AG04450 (cell line): ENCODE results near the gene CCDC40. TPM values are rescaled to one million over a fixed set of nuclear protein-coding genes. Genes with fewer than 3 reads are reported as not detected.
"Not testable (repeated sequence)": the region's sequence is repeated elsewhere in the genome, so short reads cannot be mapped to it uniquely, and the experiment has no call there.

Source experiments
- CTCF ChIA-PET: fragments of 300-600, 350-600 bp; formaldehyde crosslinking; extraction: SDS; loops from one replicate; lab custom pipeline; 2022; ENCODE audit warnings: antibody characterized with exemption, inconsistent platforms; lab: Charles Lee
- POLR2A ChIA-PET: fragments of 350-600 bp; formaldehyde crosslinking; extraction: SDS; loops from one replicate; lab custom pipeline; 2021; ENCODE audit warnings: antibody characterized with exemption, inconsistent platforms; lab: Yijun Ruan, JAX
- DNase-seq: peaks from one replicate; pipeline ENCODE4 v3.0.0-alpha.2; 2011; ENCODE audit warnings: low read depth, low spot score
- H3K27ac ChIP-seq: one replicate; pipeline ENCODE4 v1.5.1; 2012; ENCODE audit warnings: low read depth, low read length, control low read depth
- H3K27me3 ChIP-seq: one replicate; pipeline ENCODE4 v1.6.0; 2012; ENCODE audit warnings: low read length; ENCODE audit not compliant: control insufficient read depth, insufficient read depth
- H3K4me3 ChIP-seq: 2 replicates; pipeline ENCODE4 v1.5.1; 2011; ENCODE audit warnings: mild to moderate bottlenecking, low read depth, low read length, control low read depth
- H3K9me3 ChIP-seq: 2 replicates; pipeline ENCODE4 v1.5.1; 2012; ENCODE audit warnings: low read length; ENCODE audit not compliant: control insufficient read depth, insufficient read depth
- polyA plus RNA-seq: library from polyadenylated mRNA; depleted of rRNA; stranded (reverse); fragments of >200 nt; gene quantifications from 2 replicates; pipeline ENCODE4 v1.2.3, GENCODE V29; 2011
- TF ChIP-seq, protein P1 (sequence below): IDR thresholded peaks from 2 replicates; pipeline ENCODE4 v1.5.1; 2011; ENCODE audit warnings: low read depth, low read length, control low read depth, inconsistent platforms

Gene CCDC40
- polyA plus RNA-seq, 1 experiment, result 2.4 TPM

DNA sequence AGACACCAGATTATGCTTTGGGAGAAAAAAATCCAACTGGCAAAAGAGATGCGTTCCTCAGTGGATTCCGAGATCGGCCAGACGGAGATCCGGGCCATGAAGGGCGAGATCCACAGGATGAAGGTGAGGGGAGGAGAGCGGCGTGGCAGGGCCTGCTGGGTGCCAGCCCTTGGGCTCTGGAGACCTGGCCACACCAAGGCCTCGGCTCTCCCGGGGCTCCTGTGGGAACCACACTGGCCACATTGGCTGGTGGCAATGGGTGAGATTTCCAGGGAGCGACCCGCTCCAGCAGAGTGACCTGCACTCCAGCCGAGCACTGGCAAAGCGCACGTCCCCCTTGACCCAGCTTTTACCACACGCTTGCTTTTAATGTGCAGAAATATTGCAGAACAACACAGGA lies 53.3 kb downstream of the CCDC40 start:
- Histone ChIP-seq H3K9me3 (peaks cover 5% of the 10 kb centered on the region; the same call in 1 of the 2 replicates), H3K4me3 (no peak overlapping the region), H3K27me3 (peaks cover 19% of the 10 kb centered on the region), H3K27ac (no peak overlapping the region)
- DNase-seq, result no peak
- ChIA-PET POLR2A (no interaction called here), CTCF (interaction anchor here (0.5 to 3.2 kb wide), 2 partner anchors 12 to 82 kb away, joined by 3 to 26 read pairs; partner anchors contain the start of gene GAA)
- TF ChIP-seq, protein P1, sequence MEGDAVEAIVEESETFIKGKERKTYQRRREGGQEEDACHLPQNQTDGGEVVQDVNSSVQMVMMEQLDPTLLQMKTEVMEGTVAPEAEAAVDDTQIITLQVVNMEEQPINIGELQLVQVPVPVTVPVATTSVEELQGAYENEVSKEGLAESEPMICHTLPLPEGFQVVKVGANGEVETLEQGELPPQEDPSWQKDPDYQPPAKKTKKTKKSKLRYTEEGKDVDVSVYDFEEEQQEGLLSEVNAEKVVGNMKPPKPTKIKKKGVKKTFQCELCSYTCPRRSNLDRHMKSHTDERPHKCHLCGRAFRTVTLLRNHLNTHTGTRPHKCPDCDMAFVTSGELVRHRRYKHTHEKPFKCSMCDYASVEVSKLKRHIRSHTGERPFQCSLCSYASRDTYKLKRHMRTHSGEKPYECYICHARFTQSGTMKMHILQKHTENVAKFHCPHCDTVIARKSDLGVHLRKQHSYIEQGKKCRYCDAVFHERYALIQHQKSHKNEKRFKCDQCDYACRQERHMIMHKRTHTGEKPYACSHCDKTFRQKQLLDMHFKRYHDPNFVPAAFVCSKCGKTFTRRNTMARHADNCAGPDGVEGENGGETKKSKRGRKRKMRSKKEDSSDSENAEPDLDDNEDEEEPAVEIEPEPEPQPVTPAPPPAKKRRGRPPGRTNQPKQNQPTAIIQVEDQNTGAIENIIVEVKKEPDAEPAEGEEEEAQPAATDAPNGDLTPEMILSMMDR, result no peak

DNA sequence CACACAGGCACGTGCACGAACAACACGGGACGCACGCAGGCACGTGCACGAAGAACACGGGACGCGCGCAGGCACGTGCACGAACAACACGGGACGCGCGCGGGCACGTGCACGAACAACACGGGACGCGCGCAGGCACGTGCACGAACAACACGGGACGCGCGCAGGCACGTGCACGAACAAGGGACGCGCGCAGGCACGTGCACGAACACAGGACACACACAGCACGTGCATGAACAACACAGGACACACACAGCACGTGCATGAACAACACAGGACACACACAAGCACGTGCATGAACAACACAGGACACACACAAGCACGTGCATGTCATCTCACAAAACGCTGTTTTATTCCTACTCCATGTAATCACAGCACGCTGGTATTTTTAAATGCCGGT lies 53.7 kb downstream of the CCDC40 start:
- H3K9me3 ChIP-seq, H3K27ac ChIP-seq, POLR2A ChIA-PET, CTCF ChIA-PET, DNase-seq, H3K4me3 ChIP-seq: not testable (repeated sequence)
- peaks cover 19% of the 10 kb centered on the region for H3K27me3 ChIP-seq

DNA sequence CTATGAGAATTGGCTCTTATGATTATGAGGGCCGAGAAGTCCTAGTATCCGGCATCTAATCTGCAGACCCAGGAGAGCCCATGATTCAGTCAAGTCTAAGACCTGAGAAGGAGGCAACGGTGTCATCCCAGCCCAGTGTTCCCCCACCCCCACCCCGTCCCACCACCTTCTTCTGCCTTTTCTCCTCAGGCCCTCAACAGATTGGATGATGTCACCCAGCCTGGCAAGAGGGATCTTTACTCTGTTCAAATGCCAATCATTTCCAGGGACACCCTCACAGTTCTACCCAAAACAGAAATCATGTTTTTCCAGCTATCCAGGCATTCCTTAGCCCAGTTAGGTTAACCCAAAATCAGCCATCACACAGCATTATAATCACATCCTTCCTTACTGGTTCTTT lies 54.9 kb downstream of the CCDC40 start:
- POLR2A ChIA-PET, result interaction anchor here (0.6 kb wide), 1 partner anchor 145 kb away, joined by 3 read pairs; no protein-coding TSS in a partner anchor
- DNase-seq, result no peak
- Histone ChIP-seq H3K9me3 (peaks cover 5% of the 10 kb centered on the region; the same call in 1 of the 2 replicates), H3K27ac (no peak overlapping the region), H3K4me3 (no peak overlapping the region), H3K27me3 (peaks cover 19% of the 10 kb centered on the region)
- TF ChIP-seq, protein P1, result no peak
- CTCF ChIA-PET, result interaction anchor here (1.7 to 3.1 kb wide), 2 partner anchors 9 to 10 kb away, joined by 7 to 19 read pairs; partner anchors contain the start of gene GAA

DNA sequence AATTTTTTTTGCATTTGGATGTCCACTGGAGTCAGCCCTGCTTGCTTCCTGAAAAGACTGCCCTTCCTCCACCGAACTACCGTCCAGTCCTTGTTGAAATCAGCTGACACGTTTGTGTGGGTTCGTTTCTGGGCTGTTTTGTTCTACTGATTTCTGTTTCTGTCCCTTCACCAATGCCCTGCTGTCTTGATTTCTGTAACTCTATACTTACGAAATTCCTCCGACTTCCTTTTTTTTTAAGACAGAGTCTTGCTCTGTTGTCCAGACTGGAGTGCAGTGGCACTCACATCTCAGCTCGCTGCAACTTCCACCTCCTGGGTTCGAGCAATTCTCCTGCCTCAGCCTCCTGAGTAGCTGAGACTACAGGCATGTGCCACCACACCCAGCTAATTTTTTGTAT lies 56.5 kb downstream of the CCDC40 start:
- no peak overlapping the region for H3K4me3 ChIP-seq
- no peak overlapping the region for H3K27ac ChIP-seq
- TF ChIP-seq, protein P1, result no peak
- ChIA-PET POLR2A (interaction anchor here (0.8 kb wide), 1 partner anchor 9 kb away, joined by 3 read pairs; the partner anchor contains the start of gene GAA), CTCF (interaction anchor here (1.7 to 3.1 kb wide), 2 partner anchors 9 to 10 kb away, joined by 7 to 19 read pairs; partner anchors contain the start of gene GAA)
- H3K27me3 ChIP-seq, result peaks cover 10% of the 10 kb centered on the region
- no peak for DNase-seq
- H3K9me3 ChIP-seq, result peaks cover 5% of the 10 kb centered on the region; the same call in 1 of the 2 replicates

DNA sequence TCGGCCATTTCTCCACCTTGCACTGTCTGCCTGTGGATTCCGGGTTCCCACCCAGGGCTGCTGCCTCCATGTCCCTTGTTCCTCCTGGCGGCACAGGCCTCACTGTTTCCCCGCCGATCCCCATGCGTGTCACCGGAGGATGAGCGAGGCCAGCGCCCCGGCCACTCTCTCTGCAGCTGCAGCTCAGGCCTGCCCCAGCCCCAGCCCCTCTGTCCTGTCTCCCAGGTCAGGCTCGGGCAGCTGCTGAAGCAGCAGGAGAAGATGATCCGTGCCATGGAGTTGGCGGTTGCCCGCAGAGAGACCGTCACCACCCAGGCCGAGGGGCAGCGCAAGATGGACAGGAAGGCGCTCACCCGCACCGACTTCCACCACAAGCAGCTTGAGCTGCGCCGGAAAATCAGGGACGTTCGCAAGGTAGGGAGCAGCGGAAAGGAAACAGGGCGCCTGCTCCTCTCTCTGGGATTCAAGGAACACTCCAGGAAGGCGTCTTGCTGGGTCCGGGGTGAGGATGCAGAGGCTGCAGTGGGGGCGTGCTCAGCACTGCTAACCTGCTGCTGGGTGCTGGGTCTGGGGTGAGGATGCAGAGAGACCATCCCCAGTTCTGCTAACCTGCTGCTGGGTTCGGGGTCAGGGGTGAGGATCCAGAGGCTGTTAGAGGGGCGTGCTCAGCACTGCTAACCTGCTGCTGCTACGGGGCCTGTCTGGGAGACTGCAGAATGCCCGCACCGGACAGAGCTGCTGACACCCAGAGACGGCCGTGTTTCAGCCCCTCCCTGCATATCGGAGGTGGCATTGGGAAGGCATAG lies 58.8 kb downstream of the CCDC40 start:
- CTCF ChIA-PET, result no interaction called here
- TF ChIP-seq, protein P1, result no peak
- POLR2A ChIA-PET, result no interaction called here
- no peak overlapping the region for H3K4me3 ChIP-seq
- H3K9me3 ChIP-seq, result no peaks in the 10 kb centered on the region
- DNase-seq, result no peak
- no peak overlapping the region for H3K27ac ChIP-seq
- peaks cover 4% of the 10 kb centered on the region for H3K27me3 ChIP-seq
